WTC11 (cell line): Measurements from ENCODE around the gene CRYBA2. TPM values are rescaled to one million over a fixed set of nuclear protein-coding genes. Genes with fewer than 3 reads are reported as not detected.

Experiments
- ATAC-seq: fragments of 200-7000 bp; cut with Tn5 transposase; 2 replicates; pipeline ENCODE4 v1.10.0; 2021; ENCODE audit warnings: mild to moderate bottlenecking, moderate library complexity
- CTCF ChIA-PET: fragments of 300-600 bp; sonication (Branson Sonifier 250); formaldehyde crosslinking; loops from one replicate; lab custom pipeline; 2021; ENCODE audit warnings: antibody characterized with exemption; lab: Charles Lee
- POLR2A ChIA-PET: fragments of 350-600 bp; sonication (Branson Sonifier 250); formaldehyde crosslinking; loops from one replicate; lab custom pipeline; 2021; ENCODE audit warnings: antibody characterized with exemption; lab: Charles Lee
- DNase-seq: peaks from one replicate; pipeline ENCODE4 v3.0.0; 2021; ENCODE audit warnings: low spot score
- H3K27ac Mint-ChIP-seq: 2 replicates; pipeline ENCODE4 v1.8.0; 2021; ENCODE audit warnings: mixed read lengths
- H3K27me3 Mint-ChIP-seq: 2 replicates; pipeline ENCODE4 v1.8.0; 2021; ENCODE audit warnings: low read depth, mild to moderate bottlenecking, moderate library complexity, mixed read lengths
- H3K36me3 Mint-ChIP-seq: 2 replicates; pipeline ENCODE4 v1.8.0; 2021; ENCODE audit warnings: mixed read lengths
- H3K4me1 Mint-ChIP-seq: 2 replicates; pipeline ENCODE4 v1.8.0; 2022; ENCODE audit warnings: mixed read lengths
- H3K4me3 Mint-ChIP-seq: 2 replicates; pipeline ENCODE4 v1.8.0; 2021; ENCODE audit warnings: mild to moderate bottlenecking, moderate library complexity, mixed read lengths
- H3K9me3 Mint-ChIP-seq: 2 replicates; pipeline ENCODE4 v1.8.0; 2021; ENCODE audit warnings: mixed read lengths
- ATF3 ChIP-seq: sonication (generic); formaldehyde crosslinking; conservative IDR thresholded peaks from 2 replicates; pipeline ENCODE4 v1.8.1; 2022; ENCODE audit warnings: mild to moderate bottlenecking, missing genetic modification reagents
- EMX1 ChIP-seq: fragments of 250-450 bp; sonication (Bioruptor Pico); IDR thresholded peaks from 2 replicates; pipeline ENCODE4 v1.8.0; 2021; ENCODE audit warnings: mild to moderate bottlenecking
- FOXK1 ChIP-seq: sonication (generic); formaldehyde crosslinking; IDR thresholded peaks from 2 replicates; pipeline ENCODE4 v1.8.0; 2022; ENCODE audit warnings: mild to moderate bottlenecking, moderate library complexity, missing genetic modification reagents
- GRHL2 ChIP-seq: fragments of 250-450 bp; sonication (Bioruptor Pico); IDR thresholded peaks from 2 replicates; pipeline ENCODE4 v1.8.0; 2022; ENCODE audit warnings: mild to moderate bottlenecking, moderate library complexity; ENCODE audit not compliant: insufficient replicate concordance, severe bottlenecking
- NFE2L1 ChIP-seq: sonication (generic); formaldehyde crosslinking; IDR thresholded peaks from 2 replicates; pipeline ENCODE4 v1.8.1; 2023; ENCODE audit warnings: missing genetic modification reagents
- OVOL2 ChIP-seq: fragments of 250-450 bp; sonication (Bioruptor Pico); IDR thresholded peaks from 2 replicates; pipeline ENCODE4 v1.9.0; 2021; ENCODE audit warnings: mild to moderate bottlenecking, borderline replicate concordance
- PRRX2 ChIP-seq: fragments of 250-450 bp; sonication (Bioruptor Pico); IDR thresholded peaks from 2 replicates; pipeline ENCODE4 v1.8.0; 2021; ENCODE audit warnings: mild to moderate bottlenecking
- SP1 ChIP-seq: sonication (generic); formaldehyde crosslinking; conservative IDR thresholded peaks from 2 replicates; pipeline ENCODE4 v1.8.1; 2022; ENCODE audit warnings: missing genetic modification reagents
- TEAD1 ChIP-seq: sonication (generic); formaldehyde crosslinking; IDR thresholded peaks from 2 replicates; pipeline ENCODE4 v1.8.0; 2022; ENCODE audit warnings: mild to moderate bottlenecking, missing genetic modification reagents
- ZNF512 ChIP-seq: sonication (generic); formaldehyde crosslinking; IDR thresholded peaks from 2 replicates; pipeline ENCODE4 v1.8.1; 2022; ENCODE audit warnings: missing genetic modification reagents, borderline replicate concordance
- total RNA-seq: library from RNA; stranded (reverse); gene quantifications from 3 replicates; pipeline ENCODE4 v1.2.3, GENCODE V29; 2021
- TF ChIP-seq, protein P1 (sequence below): sonication (generic); formaldehyde crosslinking; IDR thresholded peaks from 2 replicates; pipeline ENCODE4 v1.8.1; 2022; ENCODE audit warnings: mild to moderate bottlenecking, missing genetic modification reagents, moderate library complexity, borderline replicate concordance
- TF ChIP-seq, protein P2 (sequence below): fragments of 250-450 bp; sonication (Bioruptor Pico); IDR thresholded peaks from 2 replicates; pipeline ENCODE4 v1.9.0; 2021; ENCODE audit warnings: mild to moderate bottlenecking
- TF ChIP-seq, protein P3 (sequence below): fragments of 200-600 bp; IDR thresholded peaks from 2 replicates; pipeline ENCODE4 v1.8.0; 2022; ENCODE audit warnings: antibody characterized with exemption
- TF ChIP-seq, protein P4 (sequence below): fragments of 250-450 bp; sonication (Bioruptor Pico); IDR thresholded peaks from 2 replicates; pipeline ENCODE4 v1.8.0; 2021; ENCODE audit warnings: mild to moderate bottlenecking
- TF ChIP-seq, protein P5 (sequence below): sonication (generic); formaldehyde crosslinking; IDR thresholded peaks from 2 replicates; pipeline ENCODE4 v1.8.1; 2022; ENCODE audit warnings: mild to moderate bottlenecking, moderate library complexity, missing genetic modification reagents
- TF ChIP-seq, protein P6 (sequence below): fragments of 250-450 bp; sonication (Bioruptor Pico); IDR thresholded peaks from 2 replicates; pipeline ENCODE4 v2.1.2; 2022; ENCODE audit warnings: mild to moderate bottlenecking, moderate library complexity
- TF ChIP-seq, protein P7 (sequence below): fragments of 250-450 bp; sonication (Bioruptor Pico); conservative IDR thresholded peaks from 2 replicates; pipeline ENCODE4 v1.9.0; 2021; ENCODE audit warnings: mild to moderate bottlenecking

Gene CRYBA2
- total RNA-seq, 1 experiment from 2014 or later: not detected

- no peak for TF ChIP-seq ATF3 (CRISPR knock-in tag)
- TF ChIP-seq, protein P1, sequence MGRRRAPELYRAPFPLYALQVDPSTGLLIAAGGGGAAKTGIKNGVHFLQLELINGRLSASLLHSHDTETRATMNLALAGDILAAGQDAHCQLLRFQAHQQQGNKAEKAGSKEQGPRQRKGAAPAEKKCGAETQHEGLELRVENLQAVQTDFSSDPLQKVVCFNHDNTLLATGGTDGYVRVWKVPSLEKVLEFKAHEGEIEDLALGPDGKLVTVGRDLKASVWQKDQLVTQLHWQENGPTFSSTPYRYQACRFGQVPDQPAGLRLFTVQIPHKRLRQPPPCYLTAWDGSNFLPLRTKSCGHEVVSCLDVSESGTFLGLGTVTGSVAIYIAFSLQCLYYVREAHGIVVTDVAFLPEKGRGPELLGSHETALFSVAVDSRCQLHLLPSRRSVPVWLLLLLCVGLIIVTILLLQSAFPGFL (CRISPR knock-in tag): peak; percentile 92; the same call in 1 of the 2 replicates
- TF ChIP-seq ZNF512 (CRISPR knock-in tag): 0 out of 2 replicates have a peak, but pooled peaks have one; percentile 31
- TF ChIP-seq NFE2L1 (CRISPR knock-in tag): peak; percentile 89
- TF ChIP-seq, protein P2, sequence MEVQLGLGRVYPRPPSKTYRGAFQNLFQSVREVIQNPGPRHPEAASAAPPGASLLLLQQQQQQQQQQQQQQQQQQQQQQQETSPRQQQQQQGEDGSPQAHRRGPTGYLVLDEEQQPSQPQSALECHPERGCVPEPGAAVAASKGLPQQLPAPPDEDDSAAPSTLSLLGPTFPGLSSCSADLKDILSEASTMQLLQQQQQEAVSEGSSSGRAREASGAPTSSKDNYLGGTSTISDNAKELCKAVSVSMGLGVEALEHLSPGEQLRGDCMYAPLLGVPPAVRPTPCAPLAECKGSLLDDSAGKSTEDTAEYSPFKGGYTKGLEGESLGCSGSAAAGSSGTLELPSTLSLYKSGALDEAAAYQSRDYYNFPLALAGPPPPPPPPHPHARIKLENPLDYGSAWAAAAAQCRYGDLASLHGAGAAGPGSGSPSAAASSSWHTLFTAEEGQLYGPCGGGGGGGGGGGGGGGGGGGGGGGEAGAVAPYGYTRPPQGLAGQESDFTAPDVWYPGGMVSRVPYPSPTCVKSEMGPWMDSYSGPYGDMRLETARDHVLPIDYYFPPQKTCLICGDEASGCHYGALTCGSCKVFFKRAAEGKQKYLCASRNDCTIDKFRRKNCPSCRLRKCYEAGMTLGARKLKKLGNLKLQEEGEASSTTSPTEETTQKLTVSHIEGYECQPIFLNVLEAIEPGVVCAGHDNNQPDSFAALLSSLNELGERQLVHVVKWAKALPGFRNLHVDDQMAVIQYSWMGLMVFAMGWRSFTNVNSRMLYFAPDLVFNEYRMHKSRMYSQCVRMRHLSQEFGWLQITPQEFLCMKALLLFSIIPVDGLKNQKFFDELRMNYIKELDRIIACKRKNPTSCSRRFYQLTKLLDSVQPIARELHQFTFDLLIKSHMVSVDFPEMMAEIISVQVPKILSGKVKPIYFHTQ (CRISPR knock-in tag): no peak
- no peak for TF ChIP-seq OVOL2
- TF ChIP-seq, protein P3, sequence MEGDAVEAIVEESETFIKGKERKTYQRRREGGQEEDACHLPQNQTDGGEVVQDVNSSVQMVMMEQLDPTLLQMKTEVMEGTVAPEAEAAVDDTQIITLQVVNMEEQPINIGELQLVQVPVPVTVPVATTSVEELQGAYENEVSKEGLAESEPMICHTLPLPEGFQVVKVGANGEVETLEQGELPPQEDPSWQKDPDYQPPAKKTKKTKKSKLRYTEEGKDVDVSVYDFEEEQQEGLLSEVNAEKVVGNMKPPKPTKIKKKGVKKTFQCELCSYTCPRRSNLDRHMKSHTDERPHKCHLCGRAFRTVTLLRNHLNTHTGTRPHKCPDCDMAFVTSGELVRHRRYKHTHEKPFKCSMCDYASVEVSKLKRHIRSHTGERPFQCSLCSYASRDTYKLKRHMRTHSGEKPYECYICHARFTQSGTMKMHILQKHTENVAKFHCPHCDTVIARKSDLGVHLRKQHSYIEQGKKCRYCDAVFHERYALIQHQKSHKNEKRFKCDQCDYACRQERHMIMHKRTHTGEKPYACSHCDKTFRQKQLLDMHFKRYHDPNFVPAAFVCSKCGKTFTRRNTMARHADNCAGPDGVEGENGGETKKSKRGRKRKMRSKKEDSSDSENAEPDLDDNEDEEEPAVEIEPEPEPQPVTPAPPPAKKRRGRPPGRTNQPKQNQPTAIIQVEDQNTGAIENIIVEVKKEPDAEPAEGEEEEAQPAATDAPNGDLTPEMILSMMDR: no peak
- peak; percentile 88 for TF ChIP-seq FOXK1 (CRISPR knock-in tag)
- TF ChIP-seq PRRX2 (CRISPR knock-in tag): no peak
- TF ChIP-seq, protein P4, sequence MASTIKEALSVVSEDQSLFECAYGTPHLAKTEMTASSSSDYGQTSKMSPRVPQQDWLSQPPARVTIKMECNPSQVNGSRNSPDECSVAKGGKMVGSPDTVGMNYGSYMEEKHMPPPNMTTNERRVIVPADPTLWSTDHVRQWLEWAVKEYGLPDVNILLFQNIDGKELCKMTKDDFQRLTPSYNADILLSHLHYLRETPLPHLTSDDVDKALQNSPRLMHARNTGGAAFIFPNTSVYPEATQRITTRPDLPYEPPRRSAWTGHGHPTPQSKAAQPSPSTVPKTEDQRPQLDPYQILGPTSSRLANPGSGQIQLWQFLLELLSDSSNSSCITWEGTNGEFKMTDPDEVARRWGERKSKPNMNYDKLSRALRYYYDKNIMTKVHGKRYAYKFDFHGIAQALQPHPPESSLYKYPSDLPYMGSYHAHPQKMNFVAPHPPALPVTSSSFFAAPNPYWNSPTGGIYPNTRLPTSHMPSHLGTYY (CRISPR knock-in tag): no peak
- TF ChIP-seq, all 79 proteins: peak for 44
These were observed 30.2 kb downstream of the CRYBA2 start (continued) for GRCh38 chr2:218962859-218963492.

- H3K36me3 Mint-ChIP-seq: no peaks in the 10 kb centered on the region
- no peaks in the 10 kb centered on the region for H3K9me3 Mint-ChIP-seq
- no peak overlapping the region for H3K27ac Mint-ChIP-seq
- peak overlapping the region; percentile 77 for H3K4me3 Mint-ChIP-seq
- ChIA-PET CTCF (interaction anchor here (0.7 to 8.8 kb wide), 7 partner anchors 8 to 333 kb away, joined by 3 to 116 read pairs (median 4); no protein-coding TSS in a partner anchor), POLR2A (interaction anchor here (1.0 kb wide), 1 partner anchor 70 kb away, joined by 3 read pairs; no protein-coding TSS in a partner anchor)
- DNase-seq (peak; percentile 69), ATAC-seq (no peak)
- peaks cover 31% of the 10 kb centered on the region for H3K4me1 Mint-ChIP-seq
- H3K27me3 Mint-ChIP-seq: peaks cover 86% of the 10 kb centered on the region
- TF ChIP-seq, protein P5, sequence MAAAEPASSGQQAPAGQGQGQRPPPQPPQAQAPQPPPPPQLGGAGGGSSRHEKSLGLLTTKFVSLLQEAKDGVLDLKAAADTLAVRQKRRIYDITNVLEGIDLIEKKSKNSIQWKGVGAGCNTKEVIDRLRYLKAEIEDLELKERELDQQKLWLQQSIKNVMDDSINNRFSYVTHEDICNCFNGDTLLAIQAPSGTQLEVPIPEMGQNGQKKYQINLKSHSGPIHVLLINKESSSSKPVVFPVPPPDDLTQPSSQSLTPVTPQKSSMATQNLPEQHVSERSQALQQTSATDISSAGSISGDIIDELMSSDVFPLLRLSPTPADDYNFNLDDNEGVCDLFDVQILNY (CRISPR knock-in tag): no peak
- TF ChIP-seq TEAD1 (CRISPR knock-in tag) (no peak), GRHL2 (CRISPR knock-in tag) (no peak), EMX1 (no peak), SP1 (CRISPR knock-in tag) (no peak)
- TF ChIP-seq, protein P6, sequence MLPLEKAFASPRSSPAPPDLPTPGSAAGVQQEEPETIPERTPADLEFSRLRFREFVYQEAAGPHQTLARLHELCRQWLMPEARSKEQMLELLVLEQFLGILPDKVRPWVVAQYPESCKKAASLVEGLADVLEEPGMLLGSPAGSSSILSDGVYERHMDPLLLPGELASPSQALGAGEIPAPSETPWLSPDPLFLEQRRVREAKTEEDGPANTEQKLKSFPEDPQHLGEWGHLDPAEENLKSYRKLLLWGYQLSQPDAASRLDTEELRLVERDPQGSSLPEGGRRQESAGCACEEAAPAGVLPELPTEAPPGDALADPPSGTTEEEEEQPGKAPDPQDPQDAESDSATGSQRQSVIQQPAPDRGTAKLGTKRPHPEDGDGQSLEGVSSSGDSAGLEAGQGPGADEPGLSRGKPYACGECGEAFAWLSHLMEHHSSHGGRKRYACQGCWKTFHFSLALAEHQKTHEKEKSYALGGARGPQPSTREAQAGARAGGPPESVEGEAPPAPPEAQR (CRISPR knock-in tag): no peak
- TF ChIP-seq, protein P4 (CRISPR knock-in tag): no peak
- TF ChIP-seq, protein P7, sequence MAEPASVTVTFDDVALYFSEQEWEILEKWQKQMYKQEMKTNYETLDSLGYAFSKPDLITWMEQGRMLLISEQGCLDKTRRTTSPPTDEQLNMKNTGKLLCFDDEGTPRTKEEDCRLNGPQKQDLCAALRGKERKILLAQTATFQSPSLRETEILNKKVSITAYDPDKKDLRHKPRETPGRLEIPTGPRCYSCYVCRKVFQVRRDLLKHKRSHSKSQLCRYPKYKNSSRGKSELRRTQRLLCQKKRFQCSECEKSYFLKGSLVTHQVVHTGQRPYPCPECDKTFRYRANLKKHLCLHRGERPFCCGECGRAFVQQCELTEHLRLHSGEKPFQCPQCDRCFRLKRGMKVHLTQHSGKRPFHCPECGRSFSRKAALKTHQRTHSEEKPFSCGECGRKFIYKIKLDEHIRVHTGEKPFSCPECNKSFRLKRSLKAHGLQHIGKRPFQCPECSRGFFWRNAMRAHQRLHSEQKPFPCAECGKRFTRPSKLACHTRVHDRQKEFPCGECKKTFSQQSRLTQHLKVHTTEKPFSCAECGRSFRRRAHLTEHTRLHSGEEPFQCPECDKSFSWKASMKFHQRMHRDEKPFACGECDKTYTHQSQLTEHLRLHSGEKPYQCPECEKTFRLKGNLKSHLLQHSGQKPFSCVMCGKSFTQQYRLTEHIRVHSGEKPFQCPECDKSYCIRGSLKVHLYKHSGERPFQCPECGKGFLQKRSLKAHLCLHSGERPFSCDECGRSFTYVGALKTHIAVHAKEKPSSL (CRISPR knock-in tag): no peak
These were observed 31.3 kb downstream of the CRYBA2 start for GRCh38 chr2:218961651-218962570.
